HG03469 (cell line): ENCODE results near the gene LSMEM2.
"Not testable (repeated sequence)": the region's sequence is repeated elsewhere in the genome, so short reads cannot be mapped to it uniquely, and the experiment has no call there.

Source experiments
- ATAC-seq: cut with Tn5 transposase; IDR thresholded peaks from one replicate; pipeline ENCODE4 v1.9.1; 2021; ENCODE audit warnings: mild to moderate bottlenecking, moderate library complexity, moderate number of reproducible peaks; ENCODE audit not compliant: unreplicated experiment

The LSMEM2 gene

DNA sequence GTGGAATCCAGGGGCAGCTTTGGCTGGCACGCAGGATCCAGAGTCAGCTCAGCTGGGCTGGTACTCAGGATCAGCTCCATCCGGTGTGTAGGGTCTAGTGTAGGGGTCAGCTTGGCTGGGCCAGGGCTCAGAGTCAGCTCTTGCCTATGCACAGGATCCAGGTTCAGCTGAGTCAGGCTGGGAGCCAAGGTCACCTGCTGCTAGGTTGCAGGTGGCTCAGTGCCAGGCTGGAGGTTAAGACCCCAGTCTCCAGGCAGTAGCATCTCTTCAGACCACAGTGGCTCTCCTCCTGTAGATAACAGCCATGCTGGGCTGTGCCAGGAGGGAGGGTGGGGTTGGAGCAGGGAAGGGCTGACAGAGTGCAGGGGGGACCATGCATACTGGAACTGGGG lies 18.5 kb downstream of the LSMEM2 start:
- no peak for ATAC-seq

DNA sequence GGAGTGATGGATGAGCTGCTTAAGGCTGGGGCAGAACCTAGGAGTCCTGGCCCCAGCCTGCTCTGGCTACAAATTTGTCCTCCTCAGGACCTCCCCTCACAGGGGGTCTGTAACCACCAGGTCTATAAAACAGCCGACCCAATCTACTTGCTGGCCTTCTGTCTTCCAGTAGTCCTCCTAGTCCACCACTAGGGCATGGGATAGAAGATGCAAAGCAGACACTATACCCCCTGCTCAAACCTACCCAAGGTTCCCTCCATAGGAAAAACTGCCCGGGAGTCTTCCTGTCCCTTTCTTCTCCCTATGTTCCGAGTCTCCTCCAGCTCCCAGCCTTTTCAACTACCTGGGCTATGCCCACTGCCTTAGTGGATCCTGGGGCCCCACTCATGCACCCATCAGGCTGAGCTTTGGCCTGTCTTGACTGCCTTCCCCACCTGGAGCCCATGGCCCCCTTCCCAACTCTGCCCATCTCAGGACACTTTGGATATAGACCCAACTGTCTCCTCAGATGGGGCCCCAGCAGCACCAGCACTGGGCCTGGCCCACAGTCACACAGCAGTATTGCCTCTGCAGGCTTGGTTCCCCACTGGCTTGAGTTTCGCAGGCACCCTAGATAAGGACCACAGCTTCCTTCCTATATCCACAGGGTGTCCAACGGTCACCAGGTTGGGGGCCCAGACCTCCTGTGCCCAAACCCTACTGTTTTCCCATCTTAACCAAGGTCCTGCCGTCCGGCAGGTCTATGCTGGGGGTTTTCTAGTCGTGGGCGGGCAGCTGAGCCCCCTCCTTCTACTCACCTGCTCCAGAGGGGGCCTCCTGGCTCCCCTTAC lies 19.2 kb downstream of the LSMEM2 start:
- ATAC-seq, result no peak

GRCh38 chr3:50298836-50299637 lies 20.1 kb downstream of the LSMEM2 start, which contains the start of the genes HYAL3 and NAA80:
Gene HYAL3, minus strand, starts transcription at chr3:50299405. Its CDS starts 3,803 bp downstream, at chr3:50295602.
Gene NAA80, minus strand, starts transcription at chr3:50299405. Its CDS starts 1,942 bp downstream, at chr3:50297463.
- ATAC-seq, result peak; percentile 55

- no peak for ATAC-seq
Observed at GRCh38 chr3:50299638-50299928, 20.7 kb downstream of the LSMEM2 start.

- ATAC-seq, result no peak
Observed at GRCh38 chr3:50299929-50300680, 21.2 kb downstream of the LSMEM2 start.

- ATAC-seq, result no peak
Observed at GRCh38 chr3:50300681-50301254, 21.9 kb downstream of the LSMEM2 start.

GRCh38 chr3:50302095-50303012 lies 23.5 kb downstream of the LSMEM2 start:
- ATAC-seq, result no peak

DNA sequence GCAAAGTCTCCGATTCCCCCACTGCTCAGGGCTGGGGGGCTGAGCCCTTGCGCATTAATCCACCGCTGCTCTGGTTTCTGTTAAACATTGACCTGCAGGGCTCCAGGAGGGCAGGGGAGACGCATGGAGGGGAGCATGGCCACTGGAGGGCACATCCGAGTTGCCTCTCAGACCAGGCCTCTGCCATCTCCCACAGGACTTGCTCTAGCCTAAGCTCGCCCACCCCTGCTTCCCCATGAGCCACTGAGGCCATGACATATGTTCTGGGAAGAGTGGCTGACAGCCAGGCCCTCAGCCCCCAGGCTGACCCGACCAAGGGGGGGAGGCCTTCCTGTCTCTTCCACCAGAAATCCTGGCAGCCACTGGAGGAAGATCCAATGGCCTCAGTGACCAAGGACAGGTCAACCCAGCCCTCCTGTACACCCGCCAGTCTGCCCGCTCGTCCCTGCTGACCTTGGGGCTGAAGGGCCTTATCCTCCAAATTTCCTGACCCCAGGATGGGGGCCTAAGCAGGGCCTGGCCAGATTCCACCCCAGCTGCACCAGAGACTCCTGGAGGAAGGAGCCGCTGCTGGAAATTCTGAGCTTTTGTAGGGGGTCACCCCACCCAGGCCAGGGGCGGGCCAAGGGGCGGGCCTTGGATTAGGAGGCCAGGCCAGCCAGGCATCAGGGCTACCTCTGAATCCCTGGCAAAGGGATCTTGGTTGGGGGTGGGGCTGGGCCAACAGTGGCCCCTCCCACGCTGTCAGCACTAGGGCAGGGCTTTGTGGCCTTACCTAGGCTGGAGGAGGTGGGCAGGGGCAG lies 24.3 kb downstream of the LSMEM2 start, which contains the start of gene HYAL1:
HYAL1 (minus strand) TSS at position 562 of the 803 bp plus-strand sequence. CDS start 618 bp downstream, outside the sequence.
- ATAC-seq, result no peak

DNA sequence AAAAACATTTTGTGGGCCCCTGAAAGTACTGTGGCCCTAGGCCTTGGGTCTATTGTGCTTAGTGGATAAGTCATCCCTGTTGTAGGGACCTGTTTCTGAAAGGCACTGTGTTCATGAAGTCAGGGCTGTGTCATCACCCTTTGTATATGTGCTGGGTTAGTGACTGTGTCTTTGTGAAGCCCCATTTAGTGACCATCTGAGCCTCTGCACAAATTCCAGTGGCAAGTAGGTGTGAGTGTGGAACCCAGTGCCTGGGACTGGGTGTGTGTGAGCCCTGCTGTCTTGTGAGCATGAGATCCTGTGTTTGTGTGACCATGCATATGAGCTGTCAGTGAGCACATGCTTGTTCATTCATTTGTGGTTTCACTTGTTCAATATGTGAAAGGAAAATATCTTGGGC lies 25.7 kb downstream of the LSMEM2 start:
- no peak for ATAC-seq

DNA sequence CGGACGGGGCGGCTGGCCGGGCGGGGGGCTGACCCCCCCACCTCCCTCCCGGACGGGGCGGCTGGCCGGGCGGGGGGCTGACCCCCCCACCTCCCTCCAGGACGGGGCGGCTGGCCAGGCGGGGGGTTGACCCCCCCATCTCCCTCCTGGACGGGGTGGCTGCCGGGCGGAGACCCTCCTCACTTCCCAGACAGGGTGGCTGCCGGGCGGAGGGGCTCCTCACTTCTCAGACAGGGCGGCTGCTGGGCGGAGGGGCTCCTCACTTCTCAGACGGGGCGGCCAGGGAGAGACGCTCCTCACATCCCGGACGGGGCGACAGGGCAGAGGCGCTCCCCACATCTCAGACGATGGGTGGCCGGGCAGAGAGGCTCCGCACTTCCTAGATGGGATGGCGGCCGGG lies 33.2 kb downstream of the LSMEM2 start:
- not testable (repeated sequence) for ATAC-seq

GRCh38 chr3:50314342-50314741 lies 35.5 kb downstream of the LSMEM2 start:
- no peak for ATAC-seq

DNA sequence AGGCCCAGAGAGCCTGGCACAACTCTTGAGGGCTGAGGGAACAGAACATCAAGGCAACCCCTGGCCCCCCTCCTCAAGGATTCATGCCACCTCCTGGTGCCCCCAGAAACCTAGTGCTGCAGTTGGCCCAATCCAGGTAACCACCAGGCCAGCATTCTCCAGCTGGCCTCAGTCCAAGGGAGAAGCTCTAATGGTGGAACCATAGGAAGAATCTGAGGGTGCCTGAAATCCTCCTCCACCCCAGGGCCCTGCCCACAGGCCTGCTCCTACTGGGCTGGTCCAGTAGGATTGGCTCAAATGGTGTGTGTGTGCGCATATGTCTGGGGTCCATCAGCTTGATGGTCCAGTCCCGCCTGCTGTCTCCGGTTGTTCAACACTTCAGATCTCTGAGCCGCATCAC lies 35.9 kb downstream of the LSMEM2 start:
- ATAC-seq, result no peak

- ATAC-seq, result no peak
Observed at GRCh38 chr3:50316657-50317242, 37.9 kb downstream of the LSMEM2 start.

DNA sequence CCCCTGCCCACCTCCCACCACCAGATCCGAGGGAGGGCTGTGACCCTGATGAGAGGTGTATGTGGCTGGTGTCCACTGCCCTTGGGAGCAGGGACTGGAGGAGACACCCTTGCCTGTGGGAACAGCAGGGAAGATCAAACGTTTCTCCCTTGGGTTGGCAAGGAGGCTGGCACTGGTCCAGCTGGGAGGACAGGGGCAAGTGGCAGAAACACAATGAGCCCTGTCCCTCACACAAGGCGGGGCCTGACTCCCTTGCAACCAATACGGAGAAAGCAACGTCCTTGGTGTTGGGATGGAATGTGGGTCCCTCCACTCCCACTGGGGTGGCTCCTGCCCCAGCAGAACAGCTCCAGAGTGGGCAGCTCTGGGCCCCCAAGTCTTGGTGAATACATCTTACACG lies 38.4 kb downstream of the LSMEM2 start:
- no peak for ATAC-seq

DNA sequence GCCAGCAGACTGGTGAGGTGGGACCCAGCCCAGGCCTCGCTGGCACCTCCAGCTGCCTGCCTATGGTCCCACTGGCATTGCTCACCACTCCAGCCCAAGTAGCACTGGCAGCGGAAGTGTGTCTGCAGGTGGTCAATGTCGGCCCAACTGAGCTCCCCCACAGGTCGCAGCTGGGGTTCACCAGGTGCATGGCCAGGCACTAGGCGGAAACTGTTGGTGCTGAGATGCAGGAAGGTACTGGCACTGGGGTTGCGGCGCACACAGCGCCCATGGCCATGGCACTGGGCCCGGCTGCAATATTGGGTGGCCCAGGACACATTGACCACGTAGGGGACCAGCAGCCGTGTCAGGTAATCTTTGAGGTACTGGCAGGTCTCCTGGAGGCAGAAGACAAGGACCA lies 39.3 kb downstream of the LSMEM2 start:
- ATAC-seq, result no peak

- ATAC-seq, result no peak
Observed at GRCh38 chr3:50318615-50319014, 39.7 kb downstream of the LSMEM2 start.

GRCh38 chr3:50319181-50319893 lies 40.5 kb downstream of the LSMEM2 start:
- no peak for ATAC-seq
